HCEC 1CT (cell line): ENCODE data around the gene OCIAD1.
"Not testable (repeated sequence)": the region's sequence is repeated elsewhere in the genome, so short reads cannot be mapped to it uniquely, and the experiment has no call there.

Source experiments
- DNase-seq: peaks from one replicate; pipeline ENCODE4 v3.0.0-alpha.2; 2017

The OCIAD1 gene

DNA sequence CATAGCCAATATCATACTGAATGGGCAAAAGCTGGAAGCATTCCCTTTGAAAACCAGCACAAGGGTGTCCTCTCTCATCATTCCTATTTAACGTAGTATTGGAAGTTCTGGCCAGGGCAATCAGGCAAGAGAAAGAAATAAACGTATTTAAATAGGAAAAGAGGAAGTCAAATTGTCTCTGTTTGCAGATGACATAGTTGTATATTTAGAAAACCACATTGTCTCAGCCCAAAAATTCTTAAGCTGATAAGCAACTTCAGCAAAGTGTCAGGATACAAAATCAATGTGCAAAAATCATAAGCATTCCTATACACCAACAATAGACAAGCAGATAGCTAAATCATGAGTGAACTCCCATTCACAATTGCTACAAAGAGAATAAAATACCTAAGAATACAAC is 9.5 kb upstream of the OCIAD1 start:
- DNase-seq: not testable (repeated sequence)

DNA sequence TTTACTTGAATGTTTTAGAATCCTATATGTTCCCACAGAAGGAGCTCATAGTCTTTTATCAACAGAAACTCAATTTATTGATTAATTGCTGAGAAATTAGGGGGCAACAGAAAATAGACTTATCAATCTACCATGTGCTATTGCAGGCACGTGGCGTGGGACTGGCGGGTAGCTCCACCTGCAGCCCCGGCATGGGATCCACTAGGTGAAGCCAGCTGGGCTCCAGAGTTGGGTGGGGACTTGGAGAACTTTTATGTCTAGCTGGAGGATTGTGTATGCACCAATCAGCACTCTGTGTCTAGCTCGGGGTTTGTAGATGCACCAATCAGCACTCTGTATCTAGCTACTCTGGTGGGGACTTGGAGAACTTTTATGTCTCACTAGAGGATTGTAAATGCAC is 3.3 kb upstream of the OCIAD1 start:
- DNase-seq: no peak

DNA sequence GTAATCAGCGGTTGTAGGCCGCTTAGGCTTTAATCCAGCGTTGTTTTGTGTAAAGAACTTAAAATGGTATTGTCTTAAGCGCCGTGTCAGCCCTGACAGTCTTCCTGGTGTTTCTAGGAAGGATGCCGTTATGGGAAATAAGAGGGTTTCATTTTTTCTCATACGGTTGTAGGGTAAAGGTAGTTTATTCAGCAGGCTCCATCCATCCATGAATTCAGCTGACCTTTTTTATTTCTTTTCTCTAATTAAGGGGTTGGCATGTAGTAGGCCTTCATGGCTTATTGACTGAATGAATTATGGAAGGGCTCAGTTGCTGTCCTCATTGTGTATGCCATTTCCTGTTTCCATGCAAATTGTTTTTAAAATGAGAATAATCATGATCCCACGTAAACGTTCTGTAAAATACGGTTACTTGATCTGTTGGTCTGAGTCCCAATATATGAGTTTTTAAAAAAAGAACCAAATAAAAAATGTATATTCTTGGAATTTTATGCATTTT is 693 bp downstream of the OCIAD1 start:
- DNase-seq: no peak

GRCh38 chr4:48832571-48832970 is 1.7 kb downstream of the OCIAD1 start:
- no peak for DNase-seq

DNA sequence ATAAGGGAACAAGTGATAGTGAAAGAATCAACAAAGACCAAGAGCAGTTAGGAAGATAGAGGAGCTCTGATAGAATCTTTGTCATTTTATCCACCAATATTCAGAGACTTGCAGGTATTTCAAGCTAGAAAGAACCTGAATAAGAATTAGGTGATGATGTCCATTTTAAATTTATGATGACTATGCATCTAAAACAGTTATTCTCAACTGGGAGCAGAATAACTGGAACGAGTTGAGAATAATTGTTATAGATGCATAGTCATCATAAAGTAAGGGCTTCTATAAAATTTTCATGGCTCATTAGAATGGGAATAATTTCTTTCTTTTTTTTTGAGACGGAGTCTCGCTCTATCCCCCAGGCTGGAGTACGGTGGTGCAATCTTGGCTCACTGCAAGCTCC is 5.8 kb downstream of the OCIAD1 start:
- DNase-seq: no peak

DNA sequence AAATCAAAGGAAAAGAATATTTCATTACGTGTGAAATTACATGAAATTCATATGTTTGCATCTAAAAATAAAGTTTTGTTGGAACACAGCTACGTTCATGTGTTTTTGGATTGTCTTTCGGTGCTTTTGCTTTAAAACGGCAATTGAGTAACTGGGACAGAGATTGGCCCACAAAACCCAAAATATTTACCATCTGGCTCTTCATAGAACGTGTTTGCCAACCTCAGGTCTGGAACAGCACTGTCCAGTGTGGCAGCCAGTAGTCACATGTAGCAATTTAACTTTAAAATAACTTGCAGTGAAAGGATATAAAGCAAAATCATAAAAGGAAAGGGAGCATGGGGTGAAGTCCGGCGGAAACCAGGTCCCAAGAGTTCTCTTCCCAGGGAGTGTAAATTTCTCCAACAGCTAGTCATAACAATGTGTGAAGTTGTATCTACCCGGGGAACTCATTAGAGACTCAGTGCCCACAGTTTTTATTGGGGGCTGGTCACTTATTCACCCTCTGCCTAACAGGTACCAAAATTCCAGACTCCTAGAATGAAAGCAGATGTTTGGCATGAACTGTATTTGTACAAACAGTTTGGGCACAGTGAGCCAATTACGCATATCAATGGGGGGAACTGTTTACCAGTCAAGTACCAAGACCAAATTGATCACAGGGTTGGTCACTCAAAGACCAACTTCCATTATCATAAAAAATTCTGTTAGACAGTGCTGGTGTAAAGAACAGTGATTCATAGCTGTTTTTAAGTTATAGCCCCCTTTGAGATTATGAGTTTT is 10.3 kb downstream of the OCIAD1 start:
- no peak for DNase-seq

- DNase-seq: no peak
Observed at GRCh38 chr4:48844843-48845242, 14.0 kb downstream of the OCIAD1 start.

DNA sequence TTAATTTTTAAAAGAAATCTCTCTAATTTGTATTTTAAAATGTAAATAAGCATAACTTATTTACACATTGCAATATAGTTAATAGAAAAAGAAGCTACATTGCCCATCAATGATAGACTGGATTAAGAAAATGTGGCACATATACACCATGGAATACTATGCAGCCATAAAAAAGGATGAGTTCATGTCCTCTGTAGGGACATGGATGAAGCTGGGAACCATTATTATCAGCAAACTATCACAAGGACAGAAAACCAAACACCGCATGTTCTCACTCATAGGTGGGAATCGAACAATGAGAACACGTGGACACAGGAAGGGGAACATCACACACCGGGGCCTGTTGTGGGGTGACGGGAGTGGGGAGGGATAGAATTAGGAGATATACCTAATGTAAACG is 17.9 kb downstream of the OCIAD1 start:
- not testable (repeated sequence) for DNase-seq

GRCh38 chr4:48851651-48852050 is 20.8 kb downstream of the OCIAD1 start:
- DNase-seq: no peak

GRCh38 chr4:48853604-48854394 is 22.9 kb downstream of the OCIAD1 start:
- no peak for DNase-seq

DNA sequence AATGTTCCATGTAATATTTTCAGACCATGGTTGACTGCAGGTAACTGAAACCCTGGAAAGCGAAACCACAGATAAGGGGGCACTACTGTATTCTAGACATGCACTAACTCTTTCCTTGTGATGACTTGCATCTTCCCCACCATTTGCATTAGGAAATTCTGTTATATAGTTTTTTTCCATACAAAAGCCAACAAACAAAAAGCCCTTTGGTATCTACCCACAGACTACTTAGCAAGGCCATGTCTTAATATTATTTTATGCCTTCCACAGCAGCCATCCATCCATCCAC is 23.5 kb downstream of the OCIAD1 start:
- DNase-seq: no peak

DNA sequence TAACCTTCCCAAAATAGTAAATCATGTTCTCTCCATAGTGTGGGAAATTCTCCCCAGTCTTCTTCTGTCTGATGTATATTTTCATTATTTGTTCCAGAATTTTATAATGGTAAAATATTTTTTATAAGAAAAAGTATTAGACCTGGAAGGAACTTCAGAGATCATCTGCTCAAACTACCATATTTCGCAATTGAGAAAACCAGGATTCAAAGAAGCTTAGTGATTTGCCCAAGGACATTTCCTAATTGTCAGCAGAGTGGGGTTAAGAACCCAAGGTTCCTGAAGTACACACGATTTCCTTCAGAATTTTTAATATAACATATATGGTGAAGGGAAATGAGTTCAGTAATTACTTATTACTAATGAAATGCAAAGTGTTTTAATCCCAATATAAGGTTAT is 24.1 kb downstream of the OCIAD1 start:
- DNase-seq: no peak

- DNase-seq: no peak
Observed at GRCh38 chr4:48858130-48858529, 27.2 kb downstream of the OCIAD1 start.

- DNase-seq: no peak
Observed at GRCh38 chr4:48862038-48862437, 31.1 kb downstream of the OCIAD1 start.

GRCh38 chr4:48862661-48863060 is 31.8 kb downstream of the OCIAD1 start:
- no peak for DNase-seq

- DNase-seq: no peak
Observed at GRCh38 chr4:48863728-48864127, 32.8 kb downstream of the OCIAD1 start.

DNA sequence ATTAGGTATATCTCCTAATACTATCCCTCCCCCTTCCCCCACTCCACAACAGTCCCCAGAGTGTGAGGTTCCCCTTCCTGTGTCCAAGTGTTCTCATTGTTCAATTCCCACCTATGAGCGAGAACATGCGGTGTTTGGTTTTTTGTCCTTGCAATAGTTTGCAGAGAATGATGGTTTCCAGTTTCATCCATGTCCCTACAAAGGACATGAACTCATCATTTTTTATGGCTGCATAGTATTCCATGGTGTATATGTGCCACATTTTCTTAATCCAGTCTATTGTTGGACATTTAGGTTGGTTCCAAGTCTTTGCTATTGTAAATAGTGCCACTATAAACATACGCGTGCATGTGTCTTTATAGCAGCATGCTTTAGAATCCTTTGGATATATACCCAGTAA is 33.8 kb downstream of the OCIAD1 start:
- not testable (repeated sequence) for DNase-seq

- no peak for DNase-seq
Observed at GRCh38 chr4:48877827-48878535, 47.1 kb downstream of the OCIAD1 start.

GRCh38 chr4:48879561-48880442 is 48.9 kb downstream of the OCIAD1 start:
- no peak for DNase-seq

- DNase-seq: not testable (repeated sequence)
Observed at GRCh38 chr4:48881646-48882045, 50.8 kb downstream of the OCIAD1 start.

GRCh38 chr4:48889750-48890149 is 58.9 kb downstream of the OCIAD1 start:
- not testable (repeated sequence) for DNase-seq

DNA sequence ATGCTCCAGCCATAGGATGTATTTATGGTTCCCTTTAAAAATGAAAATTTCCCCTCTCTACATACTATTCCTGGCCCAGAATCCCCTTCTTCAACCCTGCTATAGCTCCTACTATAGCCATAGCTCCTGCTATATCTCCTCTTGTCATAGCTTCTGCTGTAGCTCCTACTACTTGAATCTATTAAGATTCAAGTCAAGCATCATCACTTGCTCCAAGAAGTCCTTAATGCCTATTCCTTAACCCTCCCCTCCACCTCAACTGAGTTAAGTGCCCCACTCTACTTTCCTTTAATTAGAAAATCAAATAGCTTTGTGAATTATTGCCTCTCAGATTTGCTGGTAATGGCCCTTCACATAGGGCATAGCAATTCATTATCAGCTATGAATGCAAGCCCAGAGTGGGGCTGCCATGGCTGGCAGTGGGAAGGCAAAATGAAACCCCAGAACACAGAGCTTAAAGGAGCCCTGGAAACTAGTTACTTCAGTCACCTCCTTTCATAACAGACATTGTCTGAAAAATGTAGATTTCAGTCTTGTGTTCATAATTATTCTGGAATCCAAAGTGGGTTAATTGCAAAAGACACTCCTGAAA is 60.2 kb downstream of the OCIAD1 start:
- no peak for DNase-seq
